Esophagus squamous epithelium (tissue), 5 donors: ENCODE measurements around the gene NF2. TPM values are rescaled to one million over a fixed set of nuclear protein-coding genes. Genes with fewer than 3 reads are reported as not detected.

Source experiments
- DNase-seq: peaks from one replicate; lab custom pipeline; 2025; lab: John Stamatoyannopoulos, UW
- H3K27ac ChIP-seq, 4 donors: fragments of 200-600 bp; sonication (generic); one replicate each; pipeline ENCODE4 v1.5.1; 2016 to 2019; ENCODE audit warnings: mild to moderate bottlenecking in 1 of 4
- H3K27me3 ChIP-seq, 4 donors: fragments of 200-600 bp; sonication (generic); 1 replicate in 3 of 4; 2 replicates in 1 of 4; pipeline versions ENCODE4 v1.5.1 to v1.6.0; 2017 to 2021; ENCODE audit warnings: antibody characterized with exemption in 1 of 4
- H3K36me3 ChIP-seq, 3 donors: fragments of 200-600 bp; sonication (generic); one replicate each; pipeline ENCODE4 v1.5.1; 2016 to 2019
- H3K4me1 ChIP-seq, 3 donors: fragments of 200-600 bp; sonication (generic); one replicate each; pipeline ENCODE4 v1.5.1; 2017 to 2019
- H3K4me3 ChIP-seq, 4 donors: fragments of 200-600 bp; sonication (generic); 1 replicate in 3 of 4; 2 replicates in 1 of 4; pipeline ENCODE4 v1.5.1; 2016 to 2019; ENCODE audit warnings: mild to moderate bottlenecking in 2 of 4, moderate library complexity in 1 of 4
- H3K9me3 ChIP-seq, 3 donors: fragments of 200-600 bp; sonication (generic); one replicate each; pipeline ENCODE4 v1.5.1; 2016 to 2019
- POLR2A ChIP-seq, 4 donors: fragments of 450-650 bp; IDR thresholded peaks; one replicate each; pipeline ENCODE4 v1.6.1; 2017; ENCODE audit warnings: antibody characterized with exemption in 4 of 4, mild to moderate bottlenecking in 4 of 4, moderate library complexity in 3 of 4
- WGBS, 2 donors: methylation state at CpG; one replicate each; pipeline ENCODE4 v1.1.5; 2018; 5-methylcytosine and 5-hydroxymethylcytosine counted together
- intact Hi-C: fragments of 100-400 bp; cut with DNase I; formaldehyde crosslinking; loops from one replicate; pipeline ENCODE4 v1.15.0; 2022
- total RNA-seq, 4 donors: library from RNA; depleted of rRNA; stranded (reverse); fragments of >200 nt; gene quantifications; one replicate each; pipeline ENCODE4 v1.1.0, GENCODE V29; 2016
- TF ChIP-seq, protein P1 (sequence below), 6 experiments: fragments of 450-650 bp in 4 of 6; fragments of 200-600 bp in 2 of 6; sonication (generic) in 2 of 6; IDR thresholded peaks; one replicate each; pipeline ENCODE4 v1.5.1; 2016 to 2019; ENCODE audit warnings: antibody characterized with exemption in 6 of 6, mild to moderate bottlenecking in 4 of 6, moderate library complexity in 4 of 6
- donor health status: DM: yes; HTN: yes; CAD: no.

Gene NF2
- total RNA-seq, 4 donors from 2014 or later, result 25.8 to 45.3 (median 34.1) TPM

DNA sequence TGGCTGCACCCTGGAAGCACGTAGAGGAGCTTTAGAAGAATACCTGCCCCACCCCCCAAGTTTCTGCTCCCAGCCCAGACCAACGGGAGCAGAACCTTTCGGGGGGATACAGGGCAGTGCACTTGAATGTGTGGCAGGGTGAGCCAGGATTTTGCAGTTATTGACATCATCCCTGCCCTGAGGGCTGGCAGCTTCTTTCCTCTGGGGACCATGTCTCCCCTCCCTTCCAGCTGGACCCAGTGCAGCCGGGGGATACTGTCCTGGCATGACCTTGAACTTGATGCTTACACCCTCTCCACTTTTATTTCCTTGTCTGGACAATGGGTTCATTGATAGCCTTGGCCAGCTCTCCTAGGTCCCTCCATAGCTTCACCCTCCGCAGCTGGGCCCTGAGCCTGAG lies 112.3 kb downstream of the NF2 start:
- no peaks in the 10 kb centered on the region for H3K9me3 ChIP-seq
- peaks cover 0 to 12% (median 11%) of the 10 kb centered on the region in 3 donors for H3K4me1 ChIP-seq
- WGBS, 2 donors, result 43 to 74% methylated on average over 2 to 3 of the region's 5 CpGs
- H3K27ac ChIP-seq, result no peak overlapping the region
- TF ChIP-seq, protein P1, sequence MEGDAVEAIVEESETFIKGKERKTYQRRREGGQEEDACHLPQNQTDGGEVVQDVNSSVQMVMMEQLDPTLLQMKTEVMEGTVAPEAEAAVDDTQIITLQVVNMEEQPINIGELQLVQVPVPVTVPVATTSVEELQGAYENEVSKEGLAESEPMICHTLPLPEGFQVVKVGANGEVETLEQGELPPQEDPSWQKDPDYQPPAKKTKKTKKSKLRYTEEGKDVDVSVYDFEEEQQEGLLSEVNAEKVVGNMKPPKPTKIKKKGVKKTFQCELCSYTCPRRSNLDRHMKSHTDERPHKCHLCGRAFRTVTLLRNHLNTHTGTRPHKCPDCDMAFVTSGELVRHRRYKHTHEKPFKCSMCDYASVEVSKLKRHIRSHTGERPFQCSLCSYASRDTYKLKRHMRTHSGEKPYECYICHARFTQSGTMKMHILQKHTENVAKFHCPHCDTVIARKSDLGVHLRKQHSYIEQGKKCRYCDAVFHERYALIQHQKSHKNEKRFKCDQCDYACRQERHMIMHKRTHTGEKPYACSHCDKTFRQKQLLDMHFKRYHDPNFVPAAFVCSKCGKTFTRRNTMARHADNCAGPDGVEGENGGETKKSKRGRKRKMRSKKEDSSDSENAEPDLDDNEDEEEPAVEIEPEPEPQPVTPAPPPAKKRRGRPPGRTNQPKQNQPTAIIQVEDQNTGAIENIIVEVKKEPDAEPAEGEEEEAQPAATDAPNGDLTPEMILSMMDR (IDR thresholded peaks at IDR 0.05), result no peak
- TF ChIP-seq POLR2A (IDR thresholded peaks at IDR 0.05), result no peak
- H3K36me3 ChIP-seq, result no peaks in the 10 kb centered on the region
- peaks cover 3 to 97% (median 7%) of the 10 kb centered on the region in 4 donors for H3K27me3 ChIP-seq
- H3K4me3 ChIP-seq, result no peak overlapping the region
- intact Hi-C loops, result no loop called here
- DNase-seq, result no peak

DNA sequence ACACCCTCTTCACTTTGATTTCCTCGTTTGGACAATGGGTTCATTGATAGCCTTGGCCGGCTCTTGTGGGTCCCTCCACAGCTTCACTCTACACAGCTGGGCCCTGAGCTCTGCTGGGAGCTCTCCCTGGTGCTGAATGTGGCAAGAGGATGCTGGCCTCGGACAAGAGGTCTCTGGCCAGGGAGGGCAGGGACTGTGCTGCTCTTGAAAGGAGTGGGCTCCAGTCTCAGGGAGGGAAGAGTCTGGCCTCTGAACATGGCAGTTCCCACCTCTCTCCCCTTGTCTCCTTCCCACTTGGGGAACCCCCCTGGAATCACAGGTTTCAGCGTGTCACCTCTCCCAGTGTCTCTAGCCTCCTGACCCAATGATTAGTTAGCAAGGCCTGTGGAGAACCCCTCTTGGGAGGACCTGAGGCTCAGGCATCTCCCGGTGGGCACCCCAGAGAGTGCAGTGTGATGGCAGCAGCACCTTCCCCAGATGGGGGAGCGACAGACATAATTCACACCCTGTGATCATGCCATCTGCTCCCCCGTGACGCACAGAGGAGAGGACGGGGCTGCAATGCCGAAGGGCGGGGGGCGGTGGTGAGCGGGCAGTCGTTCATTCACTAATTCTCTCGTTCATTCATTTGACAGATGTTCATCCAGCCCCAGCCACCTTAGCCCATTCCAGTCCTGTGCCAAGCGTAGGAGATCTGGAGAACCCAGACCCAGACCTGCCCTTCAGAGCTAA lies 113.5 kb downstream of the NF2 start:
- intact Hi-C loops, result no loop called here
- H3K27me3 ChIP-seq, result peaks cover 10 to 99% (median 15%) of the 10 kb centered on the region in 4 donors
- H3K4me1 ChIP-seq, result peaks cover 3 to 16% (median 15%) of the 10 kb centered on the region in 3 donors
- H3K27ac ChIP-seq, result no peak overlapping the region
- no peak overlapping the region for H3K4me3 ChIP-seq
- no peaks in the 10 kb centered on the region for H3K9me3 ChIP-seq
- no peak for TF ChIP-seq POLR2A (IDR thresholded peaks at IDR 0.05)
- TF ChIP-seq, protein P1 (IDR thresholded peaks at IDR 0.05), result no peak
- no peak for DNase-seq
- H3K36me3 ChIP-seq, result no peaks in the 10 kb centered on the region
- 51 to 70% methylated on average over 3 to 13 of the region's 16 CpGs for WGBS, 2 donors

DNA sequence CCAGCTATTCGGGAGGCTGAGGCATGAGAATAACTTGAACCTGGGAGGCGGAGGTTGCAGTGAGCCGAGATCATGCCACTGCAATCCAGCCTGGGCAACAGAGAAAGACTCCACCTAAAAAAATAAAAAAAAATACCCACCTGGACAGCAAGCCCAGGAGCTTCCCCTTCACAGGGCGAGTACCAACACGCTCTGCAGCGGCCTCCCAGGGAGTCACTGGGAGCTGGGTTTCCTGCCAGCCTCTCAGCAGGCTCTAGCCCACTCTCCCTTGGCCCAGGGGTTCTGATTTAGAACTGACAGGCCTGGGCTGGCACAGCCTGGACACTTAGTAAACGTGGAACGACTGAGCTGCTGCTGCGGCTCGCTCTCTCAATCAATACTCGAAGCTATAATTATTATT lies 114.4 kb downstream of the NF2 start:
- no peak for DNase-seq
- 54 to 82% methylated on average over 8 to 11 of the region's 11 CpGs for WGBS, 2 donors
- peaks cover 3 to 16% (median 15%) of the 10 kb centered on the region in 3 donors for H3K4me1 ChIP-seq
- no peaks in the 10 kb centered on the region for H3K36me3 ChIP-seq
- H3K4me3 ChIP-seq, result no peak overlapping the region
- H3K9me3 ChIP-seq, result no peaks in the 10 kb centered on the region
- TF ChIP-seq, protein P1 (IDR thresholded peaks at IDR 0.05), result no peak
- no peak overlapping the region for H3K27ac ChIP-seq
- peaks cover 10 to 100% (median 15%) of the 10 kb centered on the region in 4 donors for H3K27me3 ChIP-seq
- intact Hi-C loops, result no loop called here

DNA sequence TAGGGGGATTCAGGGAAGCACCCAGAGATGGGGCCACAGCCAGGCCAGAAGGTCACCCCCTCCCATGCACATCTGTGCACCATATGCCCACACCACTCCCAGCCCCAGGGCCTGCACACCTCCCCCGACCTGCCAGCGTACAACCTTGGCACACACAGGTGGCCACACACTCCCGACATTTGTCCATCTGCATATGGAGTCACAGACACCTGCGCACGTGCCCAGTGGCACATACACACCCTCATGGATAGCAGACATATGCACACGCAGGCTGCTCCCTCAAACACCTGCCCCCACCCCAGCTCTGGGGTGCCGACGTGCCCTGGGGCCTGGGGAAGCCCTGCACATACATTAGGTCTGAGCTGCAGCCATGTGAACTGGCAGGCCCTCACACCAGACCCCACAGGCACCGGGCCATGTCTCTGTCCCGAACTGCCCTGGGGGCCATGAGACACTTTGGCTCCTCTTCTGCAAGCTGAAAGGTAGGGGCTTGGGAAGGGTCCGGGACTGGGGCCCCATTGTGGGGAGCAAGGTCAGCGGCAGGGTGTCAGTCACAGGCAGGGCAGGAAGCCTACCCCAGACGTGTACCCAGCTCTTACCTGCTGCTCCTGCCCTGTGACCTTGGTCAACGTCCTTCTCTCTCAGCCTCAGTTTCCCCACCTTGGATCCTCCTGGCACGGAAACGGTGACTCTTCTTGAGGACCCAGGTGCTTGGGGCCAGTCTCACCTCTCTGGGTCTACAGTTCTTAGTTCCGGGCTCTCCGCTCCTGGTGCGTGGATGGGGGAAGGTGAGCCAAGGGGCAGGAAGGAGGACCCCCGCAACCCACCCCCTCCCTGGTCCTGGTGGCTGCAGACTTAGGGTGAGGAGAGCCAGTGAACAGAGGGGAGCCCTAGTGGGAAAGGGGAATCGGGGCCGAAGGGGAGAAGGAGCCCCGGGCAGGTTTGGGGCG lies 115.8 kb downstream of the NF2 start:
- Histone ChIP-seq H3K27me3 (peaks cover 10 to 99% (median 15%) of the 10 kb centered on the region in 4 donors), H3K4me3 (peak overlapping the region in 2 of 4 donors; percentile 18 to 54), H3K36me3 (no peaks in the 10 kb centered on the region), H3K9me3 (no peaks in the 10 kb centered on the region), H3K4me1 (peaks cover 3 to 16% (median 15%) of the 10 kb centered on the region in 3 donors), H3K27ac (no peak overlapping the region)
- no peak for DNase-seq
- intact Hi-C loops, result no loop called here
- no peak for TF ChIP-seq POLR2A (IDR thresholded peaks at IDR 0.05)
- TF ChIP-seq, protein P1 (IDR thresholded peaks at IDR 0.05), result no peak
- 25 to 42% methylated on average over 4 to 9 of the region's 24 CpGs for WGBS, 2 donors
